OCI-LY7 (cell line): Measurements from ENCODE around the gene FAM135A.

Experiments
- CTCF ChIP-seq: fragments of 200-600 bp; sonication (generic); conservative IDR thresholded peaks from 2 replicates; pipeline ENCODE4 v1.5.1; 2014; ENCODE audit warnings: mild to moderate bottlenecking, antibody characterized with exemption, low read length, moderate library complexity, mixed read lengths
- EZH2phosphoT487 ChIP-seq: fragments of 200-600 bp; sonication (generic); IDR thresholded peaks from 2 replicates; pipeline ENCODE4 v1.6.1; 2018; ENCODE audit warnings: low read depth, borderline replicate concordance, mild to moderate bottlenecking, mixed run types, antibody characterized with exemption, low read length, moderate library complexity, mixed read lengths

- TF ChIP-seq CTCF (no peak), EZH2phosphoT487 (no peak)
Observed at GRCh38 chr6:70380771-70381416, 32.4 kb upstream of the FAM135A start.
